Tibial nerve (tissue), 4 donors: ENCODE data around the gene FBXL7. TPM values are rescaled to one million over a fixed set of nuclear protein-coding genes. Genes with fewer than 3 reads are reported as not detected.

Experiments used
- DNase-seq, 2 donors: peaks; one replicate each; pipeline ENCODE4 v3.0.0-alpha.2; 2019; ENCODE audit warnings: low spot score in 2 of 2
- H3K27ac ChIP-seq, 4 donors: fragments of 200-600 bp; sonication (generic) in 3 of 4; one replicate each; pipeline ENCODE4 v1.5.1; 2017 to 2019; ENCODE audit warnings: mild to moderate bottlenecking in 1 of 4
- H3K27me3 ChIP-seq, 2 donors: fragments of 200-600 bp; sonication (generic) in 1 of 2; one replicate each; pipeline versions ENCODE4 v1.5.1 to v1.6.0; 2017 to 2019
- H3K36me3 ChIP-seq, 3 donors: fragments of 200-600 bp; sonication (generic); one replicate each; pipeline ENCODE4 v1.5.1; 2018 to 2019
- H3K4me1 ChIP-seq, 4 donors: fragments of 200-600 bp; sonication (generic) in 3 of 4; one replicate each; pipeline ENCODE4 v1.5.1; 2017 to 2019
- H3K4me3 ChIP-seq, 4 donors: fragments of 200-600 bp; sonication (generic) in 3 of 4; one replicate each; pipeline ENCODE4 v1.5.1; 2017 to 2019; ENCODE audit warnings: mild to moderate bottlenecking in 1 of 4, moderate library complexity in 1 of 4
- H3K9me3 ChIP-seq, 4 donors: fragments of 200-600 bp; sonication (generic) in 3 of 4; one replicate each; pipeline ENCODE4 v1.5.1; 2017 to 2019
- EP300 ChIP-seq, 2 donors: sonication (generic); formaldehyde crosslinking; IDR thresholded peaks; one replicate each; pipeline ENCODE4 v1.6.1; 2017; ENCODE audit warnings: antibody characterized with exemption in 2 of 2, mild to moderate bottlenecking in 1 of 2
- POLR2A ChIP-seq, 2 donors: fragments of 450-650 bp; IDR thresholded peaks; one replicate each; pipeline ENCODE4 v1.6.1; 2017; ENCODE audit warnings: antibody characterized with exemption in 2 of 2, mild to moderate bottlenecking in 2 of 2, moderate library complexity in 2 of 2
- WGBS, 2 donors: methylation state at CpG; one replicate each; pipeline ENCODE4 v1.1.5; 2018; 5-methylcytosine and 5-hydroxymethylcytosine counted together
- total RNA-seq, 4 donors: library from RNA; depleted of rRNA; stranded (reverse); fragments of >200 nt; gene quantifications; one replicate each; pipeline ENCODE4 v1.1.0, GENCODE V29; 2016
- TF ChIP-seq, protein P1 (sequence below), 5 experiments: fragments of 200-600 bp in 3 of 5; fragments of 450-650 bp in 2 of 5; sonication (generic) in 3 of 5; IDR thresholded peaks; one replicate each; pipeline ENCODE4 v1.5.1; 2016 to 2019; ENCODE audit warnings: antibody characterized with exemption in 5 of 5, mild to moderate bottlenecking in 3 of 5, moderate library complexity in 2 of 5

Gene FBXL7
- total RNA-seq, 4 donors from 2014 or later: 33.6 to 54.5 (median 40.9) TPM

DNA sequence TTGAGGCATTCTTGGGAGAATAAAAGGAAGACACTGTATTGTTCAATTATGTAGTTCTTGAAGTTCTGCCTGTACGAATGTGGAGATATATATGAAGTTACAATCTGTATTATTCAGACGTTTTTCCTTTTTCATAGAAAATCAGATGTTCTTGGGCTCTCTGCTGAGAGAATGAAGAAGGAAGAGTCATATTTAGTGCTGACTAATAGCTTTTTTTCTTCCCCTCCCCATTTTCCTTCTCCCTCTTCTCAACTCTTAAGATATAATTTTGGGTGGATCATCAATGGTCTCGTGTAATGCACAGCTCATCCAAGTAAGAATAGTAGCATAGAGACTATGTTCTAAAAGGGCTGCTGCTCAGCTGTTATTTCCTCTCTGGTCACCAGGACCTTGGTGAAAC is 23.0 kb upstream of the FBXL7 start:
- Histone ChIP-seq H3K36me3 (no peaks in the 10 kb centered on the region), H3K4me1 (no peaks in the 10 kb centered on the region), H3K27me3 (no peaks in the 10 kb centered on the region), H3K4me3 (no peak overlapping the region), H3K9me3 (no peaks in the 10 kb centered on the region), H3K27ac (no peak overlapping the region)
- no peak for DNase-seq
- TF ChIP-seq EP300 (IDR thresholded peaks at IDR 0.05): no peak
- TF ChIP-seq, protein P1, sequence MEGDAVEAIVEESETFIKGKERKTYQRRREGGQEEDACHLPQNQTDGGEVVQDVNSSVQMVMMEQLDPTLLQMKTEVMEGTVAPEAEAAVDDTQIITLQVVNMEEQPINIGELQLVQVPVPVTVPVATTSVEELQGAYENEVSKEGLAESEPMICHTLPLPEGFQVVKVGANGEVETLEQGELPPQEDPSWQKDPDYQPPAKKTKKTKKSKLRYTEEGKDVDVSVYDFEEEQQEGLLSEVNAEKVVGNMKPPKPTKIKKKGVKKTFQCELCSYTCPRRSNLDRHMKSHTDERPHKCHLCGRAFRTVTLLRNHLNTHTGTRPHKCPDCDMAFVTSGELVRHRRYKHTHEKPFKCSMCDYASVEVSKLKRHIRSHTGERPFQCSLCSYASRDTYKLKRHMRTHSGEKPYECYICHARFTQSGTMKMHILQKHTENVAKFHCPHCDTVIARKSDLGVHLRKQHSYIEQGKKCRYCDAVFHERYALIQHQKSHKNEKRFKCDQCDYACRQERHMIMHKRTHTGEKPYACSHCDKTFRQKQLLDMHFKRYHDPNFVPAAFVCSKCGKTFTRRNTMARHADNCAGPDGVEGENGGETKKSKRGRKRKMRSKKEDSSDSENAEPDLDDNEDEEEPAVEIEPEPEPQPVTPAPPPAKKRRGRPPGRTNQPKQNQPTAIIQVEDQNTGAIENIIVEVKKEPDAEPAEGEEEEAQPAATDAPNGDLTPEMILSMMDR (IDR thresholded peaks at IDR 0.05): no peak
- no peak for TF ChIP-seq POLR2A (IDR thresholded peaks at IDR 0.05)
- 89 to 91% methylated on average over 3 of the region's 3 CpGs for WGBS, 2 donors

GRCh38 chr5:15480436-15480835 is 19.5 kb upstream of the FBXL7 start:
- DNase-seq: no peak
- Histone ChIP-seq H3K9me3 (no peaks in the 10 kb centered on the region), H3K4me3 (no peak overlapping the region), H3K4me1 (no peaks in the 10 kb centered on the region), H3K36me3 (no peaks in the 10 kb centered on the region), H3K27ac (no peak overlapping the region), H3K27me3 (no peaks in the 10 kb centered on the region)
- TF ChIP-seq, protein P1 (IDR thresholded peaks at IDR 0.05): no peak
- TF ChIP-seq EP300 (IDR thresholded peaks at IDR 0.05): no peak
- no peak for TF ChIP-seq POLR2A (IDR thresholded peaks at IDR 0.05)
- WGBS, 2 donors: 83 to 86% methylated on average over 2 of the region's 2 CpGs

DNA sequence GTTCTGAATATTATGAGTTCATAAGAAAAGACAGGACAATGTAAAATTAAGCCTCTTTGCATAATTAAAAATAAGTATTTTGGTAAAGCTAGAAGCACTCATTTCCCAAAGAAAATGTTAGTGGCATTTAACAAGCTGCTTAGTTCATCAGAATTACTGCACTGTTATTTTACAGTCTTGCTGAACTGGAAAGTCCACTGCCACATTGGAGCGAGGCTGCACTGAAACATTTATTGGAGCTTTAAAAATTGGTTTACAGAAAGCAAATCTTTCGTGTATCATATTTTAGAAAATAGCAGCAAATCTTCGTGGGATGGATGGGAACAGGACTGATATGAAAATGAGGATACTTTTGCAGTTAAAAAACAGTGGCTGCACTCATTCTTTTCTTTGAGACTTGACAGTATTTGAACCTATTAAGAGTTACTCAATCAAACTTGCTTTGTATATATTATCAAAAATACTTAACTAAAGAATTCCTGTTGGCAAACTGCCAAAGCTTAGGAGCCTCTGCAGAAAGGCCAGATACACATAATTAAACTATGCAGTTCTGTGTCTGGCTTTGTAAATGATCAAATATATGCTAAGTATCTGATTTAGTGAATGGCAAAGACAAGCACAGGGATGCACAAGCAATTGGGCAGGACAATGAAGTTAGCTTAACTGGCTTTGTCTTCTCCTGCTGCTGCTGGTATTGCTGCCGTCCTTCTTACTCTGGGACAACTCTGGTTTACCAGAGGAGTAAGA is 16.5 kb upstream of the FBXL7 start:
- no peaks in the 10 kb centered on the region for H3K4me1 ChIP-seq
- TF ChIP-seq, protein P1 (IDR thresholded peaks at IDR 0.05): no peak
- TF ChIP-seq POLR2A (IDR thresholded peaks at IDR 0.05): no peak
- TF ChIP-seq EP300 (IDR thresholded peaks at IDR 0.05): no peak
- no peaks in the 10 kb centered on the region for H3K27me3 ChIP-seq
- 49 to 53% methylated on average over 4 of the region's 4 CpGs for WGBS, 2 donors
- no peak overlapping the region for H3K4me3 ChIP-seq
- H3K27ac ChIP-seq: no peak overlapping the region
- no peaks in the 10 kb centered on the region for H3K36me3 ChIP-seq
- DNase-seq: no peak
- H3K9me3 ChIP-seq: no peaks in the 10 kb centered on the region

GRCh38 chr5:15487228-15487627 is 12.8 kb upstream of the FBXL7 start:
- no peak overlapping the region for H3K27ac ChIP-seq
- TF ChIP-seq POLR2A (IDR thresholded peaks at IDR 0.05) (no peak), EP300 (IDR thresholded peaks at IDR 0.05) (no peak)
- TF ChIP-seq, protein P1 (IDR thresholded peaks at IDR 0.05): no peak
- H3K36me3 ChIP-seq: no peaks in the 10 kb centered on the region
- no peaks in the 10 kb centered on the region for H3K27me3 ChIP-seq
- H3K9me3 ChIP-seq: no peaks in the 10 kb centered on the region
- H3K4me1 ChIP-seq: no peaks in the 10 kb centered on the region
- WGBS, 2 donors: 74 to 80% methylated on average over 2 of the region's 2 CpGs
- H3K4me3 ChIP-seq: no peak overlapping the region
- DNase-seq: no peak

DNA sequence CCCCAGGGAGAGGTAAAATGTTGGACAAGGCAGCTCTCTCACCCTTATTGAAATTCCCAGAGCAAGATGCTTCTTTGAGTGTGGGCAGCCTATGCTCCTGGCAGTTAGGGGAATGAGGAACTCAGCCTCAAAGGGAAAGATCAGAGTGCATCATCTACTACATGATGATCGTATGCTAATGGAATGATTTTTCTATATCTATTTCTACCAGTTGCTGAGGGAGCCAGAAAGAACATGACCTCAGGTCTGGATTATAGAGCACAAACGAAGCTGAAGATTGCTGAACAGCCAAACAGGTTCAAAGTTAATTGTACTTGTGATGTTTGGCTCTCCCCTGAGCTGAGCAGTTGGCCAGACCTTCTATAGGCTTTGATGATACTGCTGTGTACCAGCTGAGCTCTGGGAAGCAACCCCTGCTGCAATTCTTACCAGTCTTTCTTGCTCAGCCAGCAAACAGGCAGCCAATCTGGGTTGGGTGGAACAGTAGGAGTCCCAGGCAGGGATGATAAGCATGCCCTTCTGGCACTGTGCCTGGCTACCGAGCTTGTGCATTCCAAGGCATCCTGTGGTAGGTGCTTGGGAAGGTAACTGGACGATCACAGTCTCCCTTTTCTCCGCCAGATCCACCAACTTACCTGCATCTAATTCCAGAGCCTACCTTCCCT is 10.3 kb upstream of the FBXL7 start:
- no peaks in the 10 kb centered on the region for H3K4me1 ChIP-seq
- DNase-seq: no peak
- H3K4me3 ChIP-seq: no peak overlapping the region
- no peaks in the 10 kb centered on the region for H3K27me3 ChIP-seq
- no peak for TF ChIP-seq EP300 (IDR thresholded peaks at IDR 0.05)
- H3K36me3 ChIP-seq: no peaks in the 10 kb centered on the region
- H3K27ac ChIP-seq: no peak overlapping the region
- H3K9me3 ChIP-seq: no peaks in the 10 kb centered on the region
- WGBS, 2 donors: 63 to 83% methylated on average over 5 of the region's 5 CpGs
